GM23338 (cell line): ENCODE results near the gene LCE7A. TPM values are rescaled to one million over a fixed set of nuclear protein-coding genes. Genes with fewer than 3 reads are reported as not detected.

Experiments
- ATAC-seq: fragments of 200-7000 bp; cut with Tn5 transposase; 3 replicates; pipeline ENCODE4 v1.9.1; 2020
- DNase-seq: peaks from one replicate; pipeline ENCODE4 v3.0.0-alpha.2; 2015; ENCODE audit warnings: low spot score
- H2AFZ ChIP-seq: fragments of 200-600 bp; sonication (generic); 2 replicates; pipeline ENCODE4 v1.8.0; 2016; ENCODE audit warnings: antibody characterized with exemption, mild to moderate bottlenecking, moderate library complexity
- H3F3A ChIP-seq: fragments of 200-600 bp; sonication (generic); replicated peaks from 2 replicates; pipeline ENCODE4 v1.8.0; 2017; ENCODE audit warnings: antibody characterized with exemption, mixed run types, low read depth
- H3K27ac ChIP-seq: fragments of 200-600 bp; sonication (generic); 2 replicates; pipeline ENCODE4 v1.6.1; 2016; ENCODE audit warnings: low read depth
- H3K27me3 ChIP-seq: fragments of 200-600 bp; sonication (generic); 2 replicates; pipeline ENCODE4 v1.8.0; 2016; ENCODE audit warnings: mild to moderate bottlenecking, mixed run types, moderate library complexity; ENCODE audit not compliant: insufficient read depth
- H3K36me3 ChIP-seq: fragments of 200-600 bp; sonication (generic); 2 replicates; pipeline ENCODE4 v1.8.0; 2016; ENCODE audit warnings: mild to moderate bottlenecking; ENCODE audit not compliant: insufficient read depth
- H3K4me1 ChIP-seq: fragments of 200-600 bp; sonication (generic); 2 replicates; pipeline ENCODE4 v1.8.0; 2016; ENCODE audit warnings: mild to moderate bottlenecking, moderate library complexity; ENCODE audit not compliant: insufficient read depth
- H3K4me2 ChIP-seq: fragments of 200-600 bp; sonication (generic); 2 replicates; pipeline ENCODE4 v1.7.1; 2017; ENCODE audit warnings: mixed run types
- H3K4me3 ChIP-seq: fragments of 200-600 bp; sonication (generic); 2 replicates; pipeline ENCODE4 v1.6.1; 2016; ENCODE audit warnings: mixed run types
- H3K79me2 ChIP-seq: fragments of 200-600 bp; sonication (generic); replicated peaks from 2 replicates; pipeline ENCODE4 v1.8.0; 2017; ENCODE audit warnings: mild to moderate bottlenecking; ENCODE audit not compliant: insufficient read depth
- H3K9me2 ChIP-seq: fragments of 200-600 bp; sonication (generic); 2 replicates; pipeline ENCODE4 v1.8.0; 2017; ENCODE audit not compliant: insufficient read depth
- H4K20me1 ChIP-seq: fragments of 200-600 bp; sonication (generic); replicated peaks from 2 replicates; pipeline ENCODE4 v1.8.0; 2017; ENCODE audit warnings: mild to moderate bottlenecking; ENCODE audit not compliant: insufficient read depth
- H3K27ac Mint-ChIP-seq: 2 replicates; pipeline ENCODE4 v1.8.0; 2020; ENCODE audit warnings: inconsistent platforms, mild to moderate bottlenecking, moderate library complexity, mixed read lengths
- H3K27me3 Mint-ChIP-seq: 3 replicates; pipeline ENCODE4 v1.8.0; 2022; ENCODE audit warnings: low read depth, mild to moderate bottlenecking, moderate library complexity, mixed read lengths, inconsistent platforms; ENCODE audit not compliant: insufficient read depth, poor library complexity
- H3K36me3 Mint-ChIP-seq: 3 replicates; pipeline ENCODE4 v1.8.0; 2021; ENCODE audit warnings: low read depth, mild to moderate bottlenecking, inconsistent platforms, moderate library complexity, mixed read lengths
- H3K4me1 Mint-ChIP-seq: 3 replicates; pipeline ENCODE4 v1.8.0; 2020; ENCODE audit warnings: mild to moderate bottlenecking, inconsistent platforms, mixed read lengths
- H3K4me3 Mint-ChIP-seq: 3 replicates; pipeline ENCODE4 v1.8.0; 2021; ENCODE audit warnings: moderate library complexity, mild to moderate bottlenecking, inconsistent platforms, mixed read lengths
- H3K9me3 Mint-ChIP-seq: 3 replicates; pipeline ENCODE4 v1.8.0; 2020; ENCODE audit warnings: moderate library complexity, mild to moderate bottlenecking, inconsistent platforms, mixed read lengths
- CREB1 ChIP-seq: fragments of 250-450 bp; sonication (Bioruptor Pico); IDR thresholded peaks from 2 replicates; pipeline ENCODE4 v1.5.0; 2020; ENCODE audit warnings: low read depth, mild to moderate bottlenecking, moderate library complexity
- EZH2 ChIP-seq: fragments of 200-600 bp; sonication (generic); IDR thresholded peaks from one replicate; pipeline ENCODE4 v1.8.0; 2017; ENCODE audit warnings: antibody characterized with exemption, mild to moderate bottlenecking, low read depth; ENCODE audit not compliant: unreplicated experiment
- EZH2phosphoT487 ChIP-seq: fragments of 200-600 bp; sonication (generic); IDR thresholded peaks from one replicate; pipeline ENCODE4 v1.8.1; 2018; ENCODE audit warnings: antibody characterized with exemption; ENCODE audit not compliant: unreplicated experiment
- JUNB ChIP-seq: IDR thresholded peaks from one replicate; pipeline ENCODE4 v1.6.1; 2016; ENCODE audit warnings: antibody characterized with exemption; ENCODE audit not compliant: unreplicated experiment
- NANOG ChIP-seq: IDR thresholded peaks from 2 replicates; pipeline ENCODE4 v1.6.1; 2016; ENCODE audit warnings: antibody characterized with exemption, borderline replicate concordance
- POLR2AphosphoS5 ChIP-seq: IDR thresholded peaks from 2 replicates; pipeline ENCODE4 v1.6.1; 2016; ENCODE audit warnings: antibody characterized with exemption, low read depth
- STAT1 ChIP-seq: IDR thresholded peaks from one replicate; pipeline ENCODE4 v1.6.1; 2016; ENCODE audit warnings: antibody characterized with exemption; ENCODE audit not compliant: unreplicated experiment
- ZNF114 ChIP-seq: fragments of 250-450 bp; sonication (Bioruptor Pico); IDR thresholded peaks from 2 replicates; pipeline ENCODE4 v1.5.0; 2020; ENCODE audit warnings: mild to moderate bottlenecking, moderate library complexity
- ZNF331 ChIP-seq: fragments of 250-450 bp; sonication (Bioruptor Pico); IDR thresholded peaks from 2 replicates; pipeline ENCODE4 v1.5.0; 2020; ENCODE audit warnings: low read depth, mild to moderate bottlenecking, moderate library complexity
- polyA plus RNA-seq: library from polyadenylated mRNA; unstranded; fragments of >200 nt; fragmentation: Nextera tagmentation; extraction: Ambion mirVana; gene quantifications from 2 replicates; pipeline ENCODE4 v1.2.1, GENCODE V29; 2016
- total RNA-seq: library from RNA; depleted of rRNA; stranded (reverse); fragments of >200 nt; shearing (Covaris generic); gene quantifications from 2 replicates; pipeline ENCODE4 v1.2.3, GENCODE V29; 2014
- TF ChIP-seq, protein P1 (sequence below), 2 experiments: fragments of 200-600 bp in 1 of 2; sonication (generic) in 1 of 2; conservative IDR thresholded peaks; 2 replicates each; pipeline versions ENCODE4 v1.5.1 to v1.6.1; 2016 to 2017; ENCODE audit warnings: antibody characterized with exemption in 2 of 2, low read depth in 2 of 2, mild to moderate bottlenecking in 2 of 2, moderate library complexity in 1 of 2
- TF ChIP-seq, protein P2 (sequence below): fragments of 250-450 bp; sonication (Bioruptor Pico); IDR thresholded peaks from 2 replicates; pipeline ENCODE4 v1.5.0; 2020; ENCODE audit warnings: mild to moderate bottlenecking, moderate library complexity
- TF ChIP-seq, protein P3 (sequence below): IDR thresholded peaks from one replicate; pipeline ENCODE4 v1.6.1; 2018; ENCODE audit warnings: antibody characterized with exemption; ENCODE audit not compliant: unreplicated experiment
- TF ChIP-seq, protein P4 (sequence below): IDR thresholded peaks from 2 replicates; pipeline ENCODE4 v1.6.1; 2016; ENCODE audit warnings: antibody characterized with exemption

Gene LCE7A
- total and polyA plus RNA-seq, 2 experiments from 2014 or later = not detected

DNA sequence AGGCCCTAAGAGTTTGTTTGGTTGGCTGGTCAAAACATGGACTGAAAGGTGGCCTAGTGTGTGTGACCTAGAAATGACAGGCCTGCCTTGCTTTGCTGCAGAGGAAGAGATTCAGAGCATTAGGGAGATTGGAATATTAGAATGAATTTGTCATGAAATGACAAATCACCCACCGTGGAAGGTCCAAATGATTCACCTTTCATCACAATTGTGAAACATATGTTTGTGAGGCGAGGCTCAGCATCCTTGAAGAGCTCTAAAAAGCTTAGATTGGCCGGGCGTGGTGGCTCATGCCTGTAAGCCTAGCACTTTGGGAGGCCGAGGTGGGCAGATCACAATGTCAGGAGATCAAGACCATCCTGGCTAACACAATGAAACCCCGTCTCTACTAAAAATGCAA, 42.5 kb upstream of the LCE7A start:
- Mint-ChIP-seq H3K9me3 (no peaks in the 10 kb centered on the region), H3K36me3 (no peaks in the 10 kb centered on the region), H3K4me3 (no peak overlapping the region), H3K27ac (no peak overlapping the region), H3K4me1 (peaks cover 2% of the 10 kb centered on the region; the same call in 1 of the 3 replicates), H3K27me3 (no peaks in the 10 kb centered on the region)
- ATAC-seq (no peak), DNase-seq (no peak)
- Histone ChIP-seq H4K20me1 (no peaks in the 10 kb centered on the region), H3K27me3 (no peaks in the 10 kb centered on the region), H3F3A (no peaks in the 10 kb centered on the region), H3K4me1 (no peaks in the 10 kb centered on the region), H3K36me3 (no peaks in the 10 kb centered on the region), H3K9me2 (0 out of 2 replicates have a peak, but pooled peaks cover 6% of the 10 kb centered on the region), H3K79me2 (no peaks in the 10 kb centered on the region), H3K27ac (no peak overlapping the region), H3K4me3 (no peak overlapping the region), H3K4me2 (no peak overlapping the region), H2AFZ (no peak overlapping the region)
- TF ChIP-seq STAT1 = no peak
- TF ChIP-seq, protein P1, sequence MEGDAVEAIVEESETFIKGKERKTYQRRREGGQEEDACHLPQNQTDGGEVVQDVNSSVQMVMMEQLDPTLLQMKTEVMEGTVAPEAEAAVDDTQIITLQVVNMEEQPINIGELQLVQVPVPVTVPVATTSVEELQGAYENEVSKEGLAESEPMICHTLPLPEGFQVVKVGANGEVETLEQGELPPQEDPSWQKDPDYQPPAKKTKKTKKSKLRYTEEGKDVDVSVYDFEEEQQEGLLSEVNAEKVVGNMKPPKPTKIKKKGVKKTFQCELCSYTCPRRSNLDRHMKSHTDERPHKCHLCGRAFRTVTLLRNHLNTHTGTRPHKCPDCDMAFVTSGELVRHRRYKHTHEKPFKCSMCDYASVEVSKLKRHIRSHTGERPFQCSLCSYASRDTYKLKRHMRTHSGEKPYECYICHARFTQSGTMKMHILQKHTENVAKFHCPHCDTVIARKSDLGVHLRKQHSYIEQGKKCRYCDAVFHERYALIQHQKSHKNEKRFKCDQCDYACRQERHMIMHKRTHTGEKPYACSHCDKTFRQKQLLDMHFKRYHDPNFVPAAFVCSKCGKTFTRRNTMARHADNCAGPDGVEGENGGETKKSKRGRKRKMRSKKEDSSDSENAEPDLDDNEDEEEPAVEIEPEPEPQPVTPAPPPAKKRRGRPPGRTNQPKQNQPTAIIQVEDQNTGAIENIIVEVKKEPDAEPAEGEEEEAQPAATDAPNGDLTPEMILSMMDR (conservative IDR thresholded peaks at IDR 0.05; ENCODE audit: low read depth in 2 of 2) = no peak
- TF ChIP-seq, protein P2, sequence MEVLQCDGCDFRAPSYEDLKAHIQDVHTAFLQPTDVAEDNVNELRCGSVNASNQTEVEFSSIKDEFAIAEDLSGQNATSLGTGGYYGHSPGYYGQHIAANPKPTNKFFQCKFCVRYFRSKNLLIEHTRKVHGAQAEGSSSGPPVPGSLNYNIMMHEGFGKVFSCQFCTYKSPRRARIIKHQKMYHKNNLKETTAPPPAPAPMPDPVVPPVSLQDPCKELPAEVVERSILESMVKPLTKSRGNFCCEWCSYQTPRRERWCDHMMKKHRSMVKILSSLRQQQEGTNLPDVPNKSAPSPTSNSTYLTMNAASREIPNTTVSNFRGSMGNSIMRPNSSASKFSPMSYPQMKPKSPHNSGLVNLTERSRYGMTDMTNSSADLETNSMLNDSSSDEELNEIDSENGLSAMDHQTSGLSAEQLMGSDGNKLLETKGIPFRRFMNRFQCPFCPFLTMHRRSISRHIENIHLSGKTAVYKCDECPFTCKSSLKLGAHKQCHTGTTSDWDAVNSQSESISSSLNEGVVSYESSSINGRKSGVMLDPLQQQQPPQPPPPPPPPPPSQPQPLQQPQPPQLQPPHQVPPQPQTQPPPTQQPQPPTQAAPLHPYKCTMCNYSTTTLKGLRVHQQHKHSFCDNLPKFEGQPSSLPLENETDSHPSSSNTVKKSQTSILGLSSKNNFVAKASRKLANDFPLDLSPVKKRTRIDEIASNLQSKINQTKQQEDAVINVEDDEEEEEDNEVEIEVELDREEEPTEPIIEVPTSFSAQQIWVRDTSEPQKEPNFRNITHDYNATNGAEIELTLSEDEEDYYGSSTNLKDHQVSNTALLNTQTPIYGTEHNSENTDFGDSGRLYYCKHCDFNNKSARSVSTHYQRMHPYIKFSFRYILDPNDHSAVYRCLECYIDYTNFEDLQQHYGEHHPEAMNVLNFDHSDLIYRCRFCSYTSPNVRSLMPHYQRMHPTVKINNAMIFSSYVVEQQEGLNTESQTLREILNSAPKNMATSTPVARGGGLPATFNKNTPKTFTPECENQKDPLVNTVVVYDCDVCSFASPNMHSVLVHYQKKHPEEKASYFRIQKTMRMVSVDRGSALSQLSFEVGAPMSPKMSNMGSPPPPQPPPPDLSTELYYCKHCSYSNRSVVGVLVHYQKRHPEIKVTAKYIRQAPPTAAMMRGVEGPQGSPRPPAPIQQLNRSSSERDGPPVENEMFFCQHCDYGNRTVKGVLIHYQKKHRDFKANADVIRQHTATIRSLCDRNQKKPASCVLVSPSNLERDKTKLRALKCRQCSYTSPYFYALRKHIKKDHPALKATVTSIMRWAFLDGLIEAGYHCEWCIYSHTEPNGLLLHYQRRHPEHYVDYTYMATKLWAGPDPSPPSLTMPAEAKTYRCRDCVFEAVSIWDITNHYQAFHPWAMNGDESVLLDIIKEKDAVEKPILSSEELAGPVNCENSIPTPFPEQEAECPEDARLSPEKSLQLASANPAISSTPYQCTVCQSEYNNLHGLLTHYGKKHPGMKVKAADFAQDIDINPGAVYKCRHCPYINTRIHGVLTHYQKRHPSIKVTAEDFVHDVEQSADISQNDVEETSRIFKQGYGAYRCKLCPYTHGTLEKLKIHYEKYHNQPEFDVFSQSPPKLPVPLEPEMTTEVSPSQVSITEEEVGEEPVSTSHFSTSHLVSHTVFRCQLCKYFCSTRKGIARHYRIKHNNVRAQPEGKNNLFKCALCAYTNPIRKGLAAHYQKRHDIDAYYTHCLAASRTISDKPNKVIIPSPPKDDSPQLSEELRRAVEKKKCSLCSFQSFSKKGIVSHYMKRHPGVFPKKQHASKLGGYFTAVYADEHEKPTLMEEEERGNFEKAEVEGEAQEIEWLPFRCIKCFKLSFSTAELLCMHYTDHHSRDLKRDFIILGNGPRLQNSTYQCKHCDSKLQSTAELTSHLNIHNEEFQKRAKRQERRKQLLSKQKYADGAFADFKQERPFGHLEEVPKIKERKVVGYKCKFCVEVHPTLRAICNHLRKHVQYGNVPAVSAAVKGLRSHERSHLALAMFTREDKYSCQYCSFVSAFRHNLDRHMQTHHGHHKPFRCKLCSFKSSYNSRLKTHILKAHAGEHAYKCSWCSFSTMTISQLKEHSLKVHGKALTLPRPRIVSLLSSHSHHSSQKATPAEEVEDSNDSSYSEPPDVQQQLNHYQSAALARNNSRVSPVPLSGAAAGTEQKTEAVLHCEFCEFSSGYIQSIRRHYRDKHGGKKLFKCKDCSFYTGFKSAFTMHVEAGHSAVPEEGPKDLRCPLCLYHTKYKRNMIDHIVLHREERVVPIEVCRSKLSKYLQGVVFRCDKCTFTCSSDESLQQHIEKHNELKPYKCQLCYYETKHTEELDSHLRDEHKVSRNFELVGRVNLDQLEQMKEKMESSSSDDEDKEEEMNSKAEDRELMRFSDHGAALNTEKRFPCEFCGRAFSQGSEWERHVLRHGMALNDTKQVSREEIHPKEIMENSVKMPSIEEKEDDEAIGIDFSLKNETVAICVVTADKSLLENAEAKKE = no peak
- TF ChIP-seq EZH2phosphoT487 = no peak
- TF ChIP-seq, protein P3, sequence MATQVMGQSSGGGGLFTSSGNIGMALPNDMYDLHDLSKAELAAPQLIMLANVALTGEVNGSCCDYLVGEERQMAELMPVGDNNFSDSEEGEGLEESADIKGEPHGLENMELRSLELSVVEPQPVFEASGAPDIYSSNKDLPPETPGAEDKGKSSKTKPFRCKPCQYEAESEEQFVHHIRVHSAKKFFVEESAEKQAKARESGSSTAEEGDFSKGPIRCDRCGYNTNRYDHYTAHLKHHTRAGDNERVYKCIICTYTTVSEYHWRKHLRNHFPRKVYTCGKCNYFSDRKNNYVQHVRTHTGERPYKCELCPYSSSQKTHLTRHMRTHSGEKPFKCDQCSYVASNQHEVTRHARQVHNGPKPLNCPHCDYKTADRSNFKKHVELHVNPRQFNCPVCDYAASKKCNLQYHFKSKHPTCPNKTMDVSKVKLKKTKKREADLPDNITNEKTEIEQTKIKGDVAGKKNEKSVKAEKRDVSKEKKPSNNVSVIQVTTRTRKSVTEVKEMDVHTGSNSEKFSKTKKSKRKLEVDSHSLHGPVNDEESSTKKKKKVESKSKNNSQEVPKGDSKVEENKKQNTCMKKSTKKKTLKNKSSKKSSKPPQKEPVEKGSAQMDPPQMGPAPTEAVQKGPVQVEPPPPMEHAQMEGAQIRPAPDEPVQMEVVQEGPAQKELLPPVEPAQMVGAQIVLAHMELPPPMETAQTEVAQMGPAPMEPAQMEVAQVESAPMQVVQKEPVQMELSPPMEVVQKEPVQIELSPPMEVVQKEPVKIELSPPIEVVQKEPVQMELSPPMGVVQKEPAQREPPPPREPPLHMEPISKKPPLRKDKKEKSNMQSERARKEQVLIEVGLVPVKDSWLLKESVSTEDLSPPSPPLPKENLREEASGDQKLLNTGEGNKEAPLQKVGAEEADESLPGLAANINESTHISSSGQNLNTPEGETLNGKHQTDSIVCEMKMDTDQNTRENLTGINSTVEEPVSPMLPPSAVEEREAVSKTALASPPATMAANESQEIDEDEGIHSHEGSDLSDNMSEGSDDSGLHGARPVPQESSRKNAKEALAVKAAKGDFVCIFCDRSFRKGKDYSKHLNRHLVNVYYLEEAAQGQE = no peak
- TF ChIP-seq NANOG = no peak
- TF ChIP-seq ZNF331 (CRISPR knock-in tag) = no peak
- no peak for TF ChIP-seq JUNB
- TF ChIP-seq POLR2AphosphoS5 = no peak
- no peak for TF ChIP-seq EZH2
- no peak for TF ChIP-seq ZNF114 (CRISPR knock-in tag)
- TF ChIP-seq CREB1 = no peak
- TF ChIP-seq, protein P4, sequence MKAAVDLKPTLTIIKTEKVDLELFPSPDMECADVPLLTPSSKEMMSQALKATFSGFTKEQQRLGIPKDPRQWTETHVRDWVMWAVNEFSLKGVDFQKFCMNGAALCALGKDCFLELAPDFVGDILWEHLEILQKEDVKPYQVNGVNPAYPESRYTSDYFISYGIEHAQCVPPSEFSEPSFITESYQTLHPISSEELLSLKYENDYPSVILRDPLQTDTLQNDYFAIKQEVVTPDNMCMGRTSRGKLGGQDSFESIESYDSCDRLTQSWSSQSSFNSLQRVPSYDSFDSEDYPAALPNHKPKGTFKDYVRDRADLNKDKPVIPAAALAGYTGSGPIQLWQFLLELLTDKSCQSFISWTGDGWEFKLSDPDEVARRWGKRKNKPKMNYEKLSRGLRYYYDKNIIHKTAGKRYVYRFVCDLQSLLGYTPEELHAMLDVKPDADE = no peak
